NCI-H345 treated with DMSO at 0.1 percent for 48 hours (cell line): Measurements from ENCODE around the gene PRSS12.
"Not testable (repeated sequence)": the region's sequence is repeated elsewhere in the genome, so short reads cannot be mapped to it uniquely, and the experiment has no call there.

Experiments used
- DNase-seq: peaks from one replicate; lab custom pipeline; 2025; ENCODE audit not compliant: unreplicated experiment; lab: John Stamatoyannopoulos, UW

Gene PRSS12, protein sequence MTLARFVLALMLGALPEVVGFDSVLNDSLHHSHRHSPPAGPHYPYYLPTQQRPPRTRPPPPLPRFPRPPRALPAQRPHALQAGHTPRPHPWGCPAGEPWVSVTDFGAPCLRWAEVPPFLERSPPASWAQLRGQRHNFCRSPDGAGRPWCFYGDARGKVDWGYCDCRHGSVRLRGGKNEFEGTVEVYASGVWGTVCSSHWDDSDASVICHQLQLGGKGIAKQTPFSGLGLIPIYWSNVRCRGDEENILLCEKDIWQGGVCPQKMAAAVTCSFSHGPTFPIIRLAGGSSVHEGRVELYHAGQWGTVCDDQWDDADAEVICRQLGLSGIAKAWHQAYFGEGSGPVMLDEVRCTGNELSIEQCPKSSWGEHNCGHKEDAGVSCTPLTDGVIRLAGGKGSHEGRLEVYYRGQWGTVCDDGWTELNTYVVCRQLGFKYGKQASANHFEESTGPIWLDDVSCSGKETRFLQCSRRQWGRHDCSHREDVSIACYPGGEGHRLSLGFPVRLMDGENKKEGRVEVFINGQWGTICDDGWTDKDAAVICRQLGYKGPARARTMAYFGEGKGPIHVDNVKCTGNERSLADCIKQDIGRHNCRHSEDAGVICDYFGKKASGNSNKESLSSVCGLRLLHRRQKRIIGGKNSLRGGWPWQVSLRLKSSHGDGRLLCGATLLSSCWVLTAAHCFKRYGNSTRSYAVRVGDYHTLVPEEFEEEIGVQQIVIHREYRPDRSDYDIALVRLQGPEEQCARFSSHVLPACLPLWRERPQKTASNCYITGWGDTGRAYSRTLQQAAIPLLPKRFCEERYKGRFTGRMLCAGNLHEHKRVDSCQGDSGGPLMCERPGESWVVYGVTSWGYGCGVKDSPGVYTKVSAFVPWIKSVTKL

DNA sequence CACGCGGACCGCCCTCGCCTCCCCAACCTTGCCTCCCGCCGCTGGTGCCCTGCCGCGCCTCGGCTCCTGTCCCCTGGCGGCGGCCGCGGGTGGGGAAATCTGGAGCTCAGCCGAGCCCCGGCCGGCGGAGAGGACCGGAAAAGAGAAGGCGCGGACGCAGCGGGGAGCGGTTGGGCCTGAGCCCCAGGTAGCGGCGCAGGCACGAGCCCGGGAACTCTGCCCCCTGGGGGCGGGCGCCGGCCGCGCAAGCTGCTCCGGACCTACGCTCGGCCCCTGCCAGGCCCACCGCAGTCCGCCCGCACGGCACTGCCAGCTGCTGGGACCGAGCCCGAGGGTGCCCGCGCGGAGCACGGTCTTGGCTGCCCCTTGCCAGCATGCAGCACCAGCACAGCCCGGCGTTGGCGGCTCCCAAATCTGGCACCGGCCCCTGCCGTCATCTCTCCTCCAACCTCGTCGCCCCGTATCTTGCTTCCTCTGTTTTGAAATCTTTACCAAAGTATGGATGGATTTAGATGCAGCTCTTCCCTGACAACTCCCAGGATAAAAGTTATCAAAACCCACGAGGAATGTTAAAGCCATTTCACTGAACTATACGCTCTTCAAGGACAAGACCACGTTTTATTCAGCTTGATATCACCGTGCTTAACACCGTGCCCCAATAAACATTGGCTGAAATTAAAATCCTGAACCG is at the start of gene PRSS12:
Gene PRSS12, minus strand, starts transcription at position 161 of the 691 bp plus-strand sequence. CDS start 283 bp downstream, outside the sequence.
- peak; percentile 27 for DNase-seq

DNA sequence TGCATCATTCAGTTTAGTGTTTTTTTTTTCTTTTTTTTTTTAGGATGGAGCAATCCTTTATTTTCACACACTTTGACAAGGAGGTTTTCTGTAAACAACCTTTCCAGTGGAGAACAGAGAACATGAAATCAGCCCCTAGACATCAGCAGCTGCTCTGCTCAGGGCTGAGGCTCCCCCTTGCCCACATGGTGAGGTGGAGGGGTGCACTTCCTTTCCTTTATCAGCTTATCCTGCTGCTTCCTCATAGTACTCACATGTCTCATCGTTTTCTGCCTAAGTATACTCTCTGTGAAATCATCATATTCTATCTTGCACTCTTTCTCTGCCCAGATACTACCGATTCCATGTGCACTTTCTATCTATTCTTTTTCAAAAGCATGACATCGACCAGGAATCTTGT is 47.6 kb upstream of the PRSS12 start:
- DNase-seq, result no peak

DNA sequence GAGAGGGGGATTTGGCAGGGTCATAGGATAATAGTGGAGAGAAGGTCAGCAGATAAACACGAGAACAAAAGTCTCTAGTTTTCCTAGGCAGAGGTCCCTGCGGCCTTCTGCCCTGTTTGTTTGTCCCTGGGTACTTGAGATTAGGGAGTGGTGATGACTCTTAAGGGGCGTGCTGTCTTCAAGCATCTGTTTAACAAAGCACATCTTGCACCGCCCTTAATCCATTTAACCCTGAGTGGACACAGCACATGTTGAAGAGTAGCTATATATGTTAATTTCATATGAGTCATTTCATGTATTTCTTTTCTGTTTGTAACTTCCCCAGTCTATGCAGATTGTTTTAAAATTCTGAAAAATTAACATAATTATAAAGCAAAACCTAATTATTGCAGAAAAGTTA is 47.1 kb upstream of the PRSS12 start:
- not testable (repeated sequence) for DNase-seq

DNA sequence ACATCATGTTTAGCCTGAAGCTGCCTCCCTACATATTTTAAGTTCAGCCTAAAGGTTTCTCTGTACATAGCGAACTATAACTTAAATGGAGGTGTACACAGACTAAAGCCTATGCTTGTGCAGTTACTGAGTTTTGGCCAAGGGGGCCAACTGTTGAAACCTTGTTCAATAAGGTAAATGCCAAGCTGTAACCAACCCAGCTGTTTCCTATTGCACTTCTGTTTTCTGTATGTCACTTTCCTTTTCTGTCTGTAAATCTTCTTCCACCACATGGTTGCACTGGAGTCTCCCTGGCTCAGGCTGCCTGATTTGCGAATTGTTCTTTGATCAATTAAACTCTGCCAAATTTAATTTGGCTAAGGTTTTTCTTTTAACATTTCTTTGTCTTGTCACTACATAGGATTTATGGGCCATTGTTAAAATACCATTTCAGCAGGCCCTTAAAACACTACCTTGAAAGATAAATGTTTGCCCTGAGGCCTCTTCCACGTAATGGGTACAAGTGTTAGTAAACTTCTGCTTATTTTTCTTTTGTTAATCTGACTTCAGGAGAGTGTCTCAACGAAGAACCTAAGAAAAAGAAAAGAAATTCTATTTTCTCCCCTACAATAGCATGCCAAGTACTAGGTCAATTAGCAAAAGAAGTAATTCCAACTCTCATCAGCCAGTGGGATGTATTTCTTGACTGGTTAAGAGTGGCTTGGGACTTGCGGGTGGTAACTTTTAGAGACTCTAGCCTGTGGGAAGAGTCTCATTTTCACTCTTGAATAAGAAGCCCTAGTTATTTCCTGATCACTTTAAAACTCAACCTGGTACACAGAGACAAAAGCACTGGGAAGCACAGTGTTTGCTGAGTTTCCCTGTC is 45.7 kb upstream of the PRSS12 start:
- DNase-seq, result no peak

DNA sequence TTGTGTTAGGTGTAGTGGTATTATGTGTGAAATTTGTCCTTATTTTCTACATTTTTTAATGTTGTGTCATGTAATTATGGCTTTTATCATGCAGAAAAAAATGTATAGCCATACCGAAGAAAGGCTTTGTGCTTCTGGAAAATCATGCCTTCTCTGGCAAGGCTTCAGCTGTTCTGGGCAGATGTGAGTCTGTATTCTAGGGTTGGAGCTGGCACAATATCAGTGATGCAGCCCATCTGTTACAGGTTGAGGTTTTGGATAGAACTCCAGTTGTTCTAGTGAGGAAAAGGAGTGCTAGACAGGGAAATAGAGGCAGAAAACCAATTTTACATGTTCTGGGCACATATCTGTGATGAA is 44.8 kb upstream of the PRSS12 start:
- DNase-seq, result no peak

DNA sequence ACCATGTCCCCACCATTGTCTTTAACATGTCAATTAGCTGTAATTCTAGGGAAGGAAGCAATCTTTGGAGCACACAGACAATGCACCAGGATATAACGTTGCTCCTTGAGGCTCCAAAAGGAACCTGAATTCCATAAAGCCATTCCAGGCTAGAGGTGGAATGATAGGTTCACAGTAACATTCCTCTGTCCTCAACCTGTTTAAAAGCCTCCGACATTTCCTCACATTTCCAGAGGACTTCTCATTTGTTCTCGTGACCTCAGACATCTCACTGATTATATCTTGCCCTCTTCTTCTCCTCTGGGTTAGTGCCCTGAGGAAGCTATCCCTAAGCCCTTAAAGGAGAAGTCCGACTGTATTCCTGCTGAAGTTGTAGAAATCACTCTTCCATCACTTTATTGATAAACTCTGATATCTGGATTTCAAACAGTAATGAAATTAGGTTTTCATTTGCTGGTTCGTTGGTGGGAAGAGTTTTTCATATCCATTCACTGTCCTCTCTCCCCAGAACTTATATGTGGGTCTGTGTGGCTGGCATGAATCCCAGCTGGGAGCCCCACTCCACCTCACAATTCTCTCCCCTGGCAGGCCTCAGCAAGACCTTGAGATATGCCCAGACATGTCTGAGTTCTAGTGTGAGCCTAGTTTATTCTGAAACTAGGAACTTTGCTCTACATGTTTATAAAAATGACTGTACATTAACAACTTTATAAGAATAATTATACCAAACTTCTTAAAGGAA is 44.2 kb upstream of the PRSS12 start:
- DNase-seq, result peak; percentile 27

DNA sequence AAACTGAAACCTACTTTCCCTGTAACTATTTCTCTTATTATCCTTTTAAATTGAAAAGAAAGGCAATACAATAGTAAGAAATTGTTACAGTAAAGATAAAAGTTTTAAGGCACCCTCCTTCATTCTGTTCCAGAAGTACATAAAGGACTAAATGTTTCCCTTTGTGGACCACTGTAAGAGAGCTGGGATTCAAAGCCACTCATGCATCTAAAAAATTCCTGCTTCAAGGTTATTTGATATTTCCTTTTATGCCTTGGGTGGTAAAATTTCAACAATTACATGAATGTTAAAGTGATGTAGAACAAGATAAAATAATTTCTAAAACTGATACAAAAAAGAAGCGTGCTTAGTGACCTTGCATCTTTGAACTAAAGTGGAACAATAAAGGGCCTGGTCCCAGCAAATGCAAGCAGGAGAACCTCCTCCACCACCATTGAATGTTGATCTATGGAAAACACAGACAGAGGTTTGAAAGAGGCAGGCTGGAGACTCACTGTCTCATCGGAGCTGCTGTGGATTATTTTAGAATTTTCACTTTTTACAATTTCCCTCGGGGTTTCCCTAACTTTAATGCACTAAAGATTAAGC is 42.3 kb upstream of the PRSS12 start:
- DNase-seq, result no peak

DNA sequence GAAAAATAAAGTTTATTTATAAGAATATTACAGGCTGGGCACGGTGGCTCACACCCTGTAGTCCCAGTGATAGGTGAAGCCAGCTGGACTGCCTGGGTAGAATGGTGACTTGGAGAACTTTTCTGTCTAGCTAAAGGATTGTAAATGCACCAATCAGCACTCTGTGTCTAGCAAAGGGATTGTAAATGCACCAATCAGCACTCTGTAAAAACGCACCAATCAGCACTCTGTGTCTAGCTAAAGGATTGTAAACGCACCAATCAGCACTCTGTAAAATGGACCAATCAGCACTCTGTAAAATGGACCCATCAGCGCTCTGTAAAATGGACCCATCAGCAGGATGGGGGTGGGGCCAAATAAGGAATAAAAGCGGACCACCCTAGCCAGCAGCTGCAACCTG is 39.7 kb upstream of the PRSS12 start:
- not testable (repeated sequence) for DNase-seq

DNA sequence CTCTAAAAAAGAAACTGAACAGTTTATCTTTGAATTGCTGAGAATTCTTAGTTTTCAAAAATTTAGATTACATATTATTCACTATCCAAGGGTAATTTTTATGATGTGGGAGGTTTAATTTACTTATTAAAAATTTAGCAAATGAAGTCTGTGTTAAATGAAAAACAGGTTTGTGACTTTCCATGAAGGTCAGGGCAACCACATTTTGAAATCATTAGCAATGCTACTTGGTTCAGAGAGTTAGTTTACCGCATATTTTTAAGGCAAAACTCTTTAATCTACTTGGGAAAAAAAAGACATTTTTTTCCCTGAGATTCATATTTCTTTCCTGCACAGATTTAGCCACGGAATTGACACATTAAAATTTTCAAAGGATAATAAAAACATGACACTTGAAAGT is 37.3 kb upstream of the PRSS12 start:
- DNase-seq, result no peak

DNA sequence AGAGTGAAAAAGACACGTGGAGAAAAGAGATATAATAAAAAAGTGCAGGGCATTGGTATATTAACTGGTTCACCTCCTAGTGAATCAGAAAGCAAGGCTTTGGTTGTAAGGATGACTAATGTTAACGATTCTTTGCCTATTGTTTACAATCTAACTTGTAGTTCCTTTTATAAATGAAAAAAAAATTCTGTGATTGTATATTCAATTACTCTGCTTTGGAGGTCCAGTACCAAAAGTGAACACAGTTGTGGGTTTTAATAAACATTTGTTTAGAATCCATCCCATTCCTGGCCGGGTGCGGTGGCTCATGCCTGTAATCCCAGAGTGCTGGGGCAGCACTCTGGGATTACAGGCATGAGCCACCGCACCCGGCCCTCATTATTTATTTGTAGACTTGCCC is 36.9 kb upstream of the PRSS12 start:
- DNase-seq, result no peak

DNA sequence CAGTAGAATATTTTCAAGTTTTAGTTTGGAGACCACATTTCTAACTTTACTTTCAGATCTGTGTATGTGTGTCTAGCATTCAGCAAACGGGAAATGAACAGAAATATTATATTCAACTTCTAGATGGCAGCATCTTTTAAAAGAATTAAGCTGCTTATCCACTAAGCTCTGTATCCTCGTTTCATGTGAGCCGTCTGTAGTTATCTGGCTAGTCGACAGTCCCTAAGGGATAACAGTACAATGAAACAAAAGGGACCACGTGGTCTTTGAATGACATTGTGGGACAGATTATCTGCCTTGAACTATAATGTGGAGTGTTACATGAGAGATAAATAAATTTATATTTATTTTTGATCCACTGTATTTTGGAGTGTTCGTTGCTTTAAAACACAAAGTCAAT is 35.8 kb upstream of the PRSS12 start:
- no peak for DNase-seq

DNA sequence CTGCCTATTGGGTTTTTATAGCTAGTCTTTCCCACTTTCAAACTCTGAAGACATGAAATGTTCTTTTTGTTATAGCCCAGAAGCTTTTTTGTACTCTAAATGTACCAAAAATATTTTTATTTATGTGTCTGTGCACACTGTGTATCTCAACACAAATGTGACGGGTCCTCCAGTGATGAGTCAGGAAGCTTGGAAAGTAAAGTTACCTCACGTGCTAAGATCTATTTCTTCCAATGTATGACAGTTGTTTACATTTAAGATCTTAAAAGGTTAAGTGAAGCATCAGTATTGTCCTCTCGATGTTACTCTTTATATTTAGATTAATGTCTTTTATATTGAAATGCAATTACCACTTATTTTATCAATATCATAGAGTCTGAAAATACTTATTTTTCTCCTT is 29.1 kb upstream of the PRSS12 start:
- no peak for DNase-seq

DNA sequence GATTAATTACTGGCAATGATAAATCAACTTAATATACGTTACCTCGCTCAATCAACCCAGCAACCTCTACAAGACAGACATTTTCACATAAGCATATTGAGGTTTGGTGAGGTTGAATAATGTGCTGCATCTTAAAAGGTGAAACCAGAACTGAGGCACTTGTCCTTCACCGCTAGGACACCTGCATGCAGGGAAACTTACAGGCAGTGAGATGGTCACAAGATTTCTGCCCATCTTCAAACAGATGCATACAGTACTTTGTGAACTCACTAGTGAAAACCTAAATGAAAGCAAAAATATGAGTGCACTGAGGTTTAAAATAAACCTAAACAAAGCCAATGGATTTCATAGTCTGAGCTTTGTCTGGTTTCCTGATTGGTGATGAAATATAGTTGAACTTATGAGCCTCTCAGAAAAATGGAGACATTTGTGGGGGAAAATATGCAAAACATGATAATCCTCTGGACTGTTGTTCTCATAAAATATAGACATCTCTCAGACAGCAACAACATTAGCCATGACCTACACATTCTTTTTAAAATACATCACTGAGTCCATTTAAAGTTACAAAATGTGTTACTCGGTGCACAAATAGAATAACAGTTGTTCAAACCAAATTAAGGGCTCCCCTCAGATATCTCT is 20.9 kb upstream of the PRSS12 start:
- DNase-seq, result no peak

DNA sequence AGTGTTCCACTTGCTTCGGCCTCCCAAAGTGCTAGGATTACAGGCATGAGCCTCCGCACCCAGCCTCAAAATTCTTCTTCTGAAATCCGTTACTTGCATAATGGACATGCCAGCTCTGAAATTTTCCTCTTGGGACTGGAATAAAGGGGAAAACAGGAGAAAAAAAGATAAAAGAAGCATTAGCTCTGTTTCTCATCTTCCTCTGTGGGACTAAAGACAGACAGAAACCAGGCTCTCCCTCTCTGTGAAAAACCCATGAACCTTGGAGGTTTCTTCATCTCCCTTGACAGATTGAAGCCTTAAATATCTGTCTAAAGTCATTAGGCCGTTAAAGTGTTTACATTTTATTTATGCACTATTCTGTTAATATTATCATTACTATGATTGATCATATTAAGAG is 19.4 kb upstream of the PRSS12 start:
- no peak for DNase-seq

DNA sequence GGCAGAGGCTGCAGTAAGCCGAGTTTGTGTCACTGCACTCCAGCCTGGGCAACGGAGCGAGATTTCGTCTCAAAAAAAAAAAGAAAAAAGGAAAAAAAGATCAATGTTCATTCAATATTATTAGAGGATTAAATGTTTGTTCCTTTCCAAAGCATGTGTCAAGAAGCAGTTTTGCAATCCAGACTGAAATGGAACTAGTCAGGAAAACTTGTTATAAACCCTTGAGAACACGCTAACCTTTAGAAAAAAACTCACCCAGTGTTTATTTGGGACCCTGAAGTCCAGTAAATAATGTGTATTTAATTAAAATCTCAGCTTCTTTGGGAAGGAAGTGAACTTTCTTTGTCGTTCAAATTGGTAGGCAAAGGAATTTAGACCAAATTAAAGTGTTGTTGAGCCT is 16.4 kb upstream of the PRSS12 start:
- no peak for DNase-seq

DNA sequence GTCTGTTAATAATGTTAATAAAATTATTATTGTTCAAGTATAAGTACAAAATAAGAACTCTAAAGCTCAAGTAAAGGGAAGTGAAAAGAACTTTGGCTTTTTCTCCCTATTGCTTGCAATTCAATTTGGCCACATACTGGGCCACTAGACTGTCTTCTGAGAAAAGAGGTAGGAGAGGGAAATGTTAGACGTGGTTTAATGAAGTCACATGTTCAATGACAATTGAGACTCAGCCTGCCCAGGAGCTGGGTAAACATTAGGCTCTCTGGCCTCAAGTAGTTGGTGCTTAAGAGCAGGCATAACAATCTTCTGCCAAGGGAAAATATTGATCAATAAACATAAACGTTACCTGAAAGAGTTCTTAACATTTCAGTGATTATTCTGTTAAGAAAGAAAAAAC is 15.1 kb upstream of the PRSS12 start:
- peak; percentile 39 for DNase-seq

DNA sequence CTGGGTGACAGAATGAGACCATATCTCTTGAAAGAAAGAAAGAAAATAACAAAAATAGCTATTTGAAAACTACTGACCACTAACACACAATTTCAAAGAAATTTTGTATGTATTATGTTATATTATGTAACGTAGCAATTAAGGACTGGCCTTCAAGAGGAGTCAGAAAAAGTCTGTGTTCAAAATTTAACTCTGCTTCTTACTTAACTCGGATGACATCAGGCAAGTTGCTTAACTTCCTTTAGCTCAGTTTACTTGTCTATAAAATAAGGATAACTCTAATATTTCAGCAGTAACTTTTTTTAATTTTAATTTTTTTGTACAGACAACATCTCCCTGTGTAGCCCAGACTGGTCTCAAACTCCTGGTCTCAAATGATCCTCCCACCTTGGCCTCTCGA is 14.6 kb upstream of the PRSS12 start:
- no peak for DNase-seq

DNA sequence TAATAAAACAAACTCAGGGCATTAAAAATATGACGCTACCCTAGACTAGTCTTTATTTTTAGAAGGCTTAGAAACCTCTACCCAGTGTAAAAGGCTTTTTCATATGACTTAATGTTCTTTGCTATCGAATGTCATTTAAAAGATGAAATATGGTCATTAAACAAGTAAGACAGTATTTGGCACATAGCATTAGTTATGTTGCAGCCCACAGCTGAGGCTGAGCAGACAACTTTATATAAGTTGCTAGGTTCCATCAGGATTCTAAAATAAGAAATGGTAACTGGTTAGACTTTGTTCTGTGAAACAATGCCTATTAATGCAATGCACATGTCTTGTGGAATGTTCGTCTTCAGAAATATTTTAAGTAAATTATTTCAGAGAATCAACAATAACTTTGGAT is 10.4 kb upstream of the PRSS12 start:
- no peak for DNase-seq

DNA sequence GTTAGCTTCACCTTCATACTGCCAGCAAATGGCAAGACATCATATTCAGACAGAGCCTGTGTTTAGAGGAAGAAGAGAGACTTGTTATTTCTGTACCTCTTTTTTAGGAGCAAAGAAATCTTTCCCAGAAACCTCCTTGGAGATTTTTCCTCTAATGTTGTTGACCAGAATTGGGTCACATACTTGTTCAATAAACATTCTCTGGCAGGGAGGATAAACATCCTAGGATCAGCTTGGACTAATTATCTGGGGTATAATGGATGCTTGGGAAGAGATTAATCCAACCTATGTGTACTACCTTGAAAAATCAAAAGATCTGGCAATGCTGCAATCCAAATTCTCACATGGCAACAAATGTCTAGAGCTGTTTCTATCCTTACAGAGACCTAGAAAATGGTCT is 8.4 kb upstream of the PRSS12 start:
- DNase-seq, result no peak
